Islet of Langerhans (tissue), 1 donor: Measurements from ENCODE around the gene AGBL1.

Experiments
- FAIRE-seq: peaks from one replicate; lab custom pipeline; 2011; peaks lifted over from hg19 to GRCh38; lab: Jason Lieb, UNC

AGBL1 gene

GRCh38 chr15:86741917-86742316 lies 662.2 kb downstream of the AGBL1 start:
- no peak for FAIRE-seq

GRCh38 chr15:86743283-86743903 lies 663.7 kb downstream of the AGBL1 start:
- FAIRE-seq = no peak

- FAIRE-seq = no peak
Measured at GRCh38 chr15:86744198-86744780, 664.6 kb downstream of the AGBL1 start.

- no peak for FAIRE-seq
Measured at GRCh38 chr15:86751116-86751515, 671.4 kb downstream of the AGBL1 start.

DNA sequence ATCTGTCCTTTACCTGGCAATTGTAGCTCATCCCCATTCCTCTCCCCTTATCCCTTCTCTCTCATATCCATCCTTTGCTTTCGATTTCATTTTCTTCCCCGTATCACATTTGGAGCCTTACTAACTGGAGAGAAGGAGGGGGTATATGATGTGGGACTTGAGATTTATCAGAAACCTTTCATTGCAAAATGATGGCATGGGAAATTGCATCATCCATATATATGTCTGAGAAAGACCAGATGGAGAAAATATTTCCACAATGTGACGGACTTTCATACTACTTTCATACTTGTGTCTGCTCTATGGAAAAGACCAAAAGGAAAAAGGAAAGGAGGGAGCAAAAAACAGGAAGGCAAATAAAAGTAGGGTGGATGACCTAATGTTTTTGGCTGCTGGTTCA lies 675.2 kb downstream of the AGBL1 start:
- no peak for FAIRE-seq

GRCh38 chr15:86756688-86757087 lies 677.0 kb downstream of the AGBL1 start:
- no peak for FAIRE-seq

DNA sequence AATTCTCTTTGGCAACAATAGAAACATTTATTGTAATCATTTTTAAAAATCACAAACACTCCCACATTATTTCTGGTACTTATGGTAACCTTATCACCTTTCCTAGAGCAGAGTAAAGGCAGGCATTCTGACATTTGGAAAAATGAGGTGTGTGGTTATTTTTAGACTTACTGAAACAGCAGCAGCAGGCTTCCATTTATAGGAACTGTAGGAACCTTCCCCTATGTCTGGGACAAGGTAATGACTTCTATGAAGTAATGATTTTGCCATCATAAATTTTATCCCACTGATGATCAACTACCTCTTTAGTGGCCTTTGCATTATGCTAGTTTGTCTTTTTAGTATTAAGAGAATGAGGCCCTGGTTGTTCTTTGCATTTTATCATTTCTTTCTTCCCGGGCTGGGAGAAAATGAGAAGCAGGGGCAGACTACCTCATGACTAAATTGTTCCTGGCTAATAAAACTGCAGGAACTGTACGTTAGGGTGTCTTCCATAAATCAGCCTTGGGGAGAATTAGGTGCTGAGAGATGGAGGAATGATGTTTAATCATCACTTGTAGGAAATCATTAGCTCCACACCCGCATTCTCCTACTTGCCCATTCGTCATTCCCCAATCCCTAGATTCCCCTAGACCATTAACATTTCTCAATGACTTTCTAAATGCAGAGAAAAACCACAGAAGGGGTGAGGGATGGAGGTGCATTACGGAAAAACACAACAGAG lies 680.3 kb downstream of the AGBL1 start:
- FAIRE-seq = no peak

DNA sequence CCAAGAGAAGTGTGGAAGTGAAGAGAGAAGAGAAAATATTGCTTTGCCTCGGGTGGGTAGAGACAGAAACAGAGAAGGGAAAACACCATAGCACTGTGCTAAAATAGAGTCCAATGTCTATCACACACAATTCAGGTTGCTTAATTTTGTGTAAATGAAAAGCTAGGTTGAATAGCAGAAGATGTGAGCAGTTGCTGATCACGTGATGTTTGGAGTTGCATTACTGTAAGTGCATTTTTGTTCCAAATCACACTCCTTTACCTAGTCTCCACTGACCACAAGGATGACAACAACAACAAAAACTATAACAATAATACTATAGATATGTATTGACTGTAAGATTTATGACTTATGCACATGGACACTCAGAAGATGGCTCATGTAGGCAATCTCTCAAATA lies 683.2 kb downstream of the AGBL1 start:
- no peak for FAIRE-seq

GRCh38 chr15:86764021-86764420 lies 684.4 kb downstream of the AGBL1 start:
- FAIRE-seq = no peak

- FAIRE-seq = no peak
Measured at GRCh38 chr15:86765281-86765680, 685.6 kb downstream of the AGBL1 start.

GRCh38 chr15:86772369-86773059 lies 692.8 kb downstream of the AGBL1 start:
- FAIRE-seq = no peak

DNA sequence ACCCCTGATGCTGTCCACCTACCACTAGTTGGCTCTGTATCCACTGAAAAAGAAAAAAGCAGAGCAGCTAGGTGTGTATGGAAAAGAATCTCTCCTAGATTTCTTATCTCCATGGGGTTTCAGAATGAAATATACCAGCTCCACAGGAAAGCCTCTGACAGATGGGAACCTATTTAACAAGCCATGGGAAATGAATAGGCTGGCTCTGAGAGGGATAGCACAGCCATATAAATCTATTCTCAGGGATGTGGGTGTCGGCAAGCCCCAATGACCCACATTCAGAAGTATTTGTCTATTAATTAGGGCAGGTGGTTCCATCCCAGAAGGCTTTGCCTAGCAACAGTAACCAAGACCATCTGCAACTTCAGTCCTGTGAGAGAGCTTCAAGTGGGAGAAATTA lies 694.1 kb downstream of the AGBL1 start:
- FAIRE-seq = no peak

GRCh38 chr15:86776145-86776544 lies 696.5 kb downstream of the AGBL1 start:
- FAIRE-seq = no peak

DNA sequence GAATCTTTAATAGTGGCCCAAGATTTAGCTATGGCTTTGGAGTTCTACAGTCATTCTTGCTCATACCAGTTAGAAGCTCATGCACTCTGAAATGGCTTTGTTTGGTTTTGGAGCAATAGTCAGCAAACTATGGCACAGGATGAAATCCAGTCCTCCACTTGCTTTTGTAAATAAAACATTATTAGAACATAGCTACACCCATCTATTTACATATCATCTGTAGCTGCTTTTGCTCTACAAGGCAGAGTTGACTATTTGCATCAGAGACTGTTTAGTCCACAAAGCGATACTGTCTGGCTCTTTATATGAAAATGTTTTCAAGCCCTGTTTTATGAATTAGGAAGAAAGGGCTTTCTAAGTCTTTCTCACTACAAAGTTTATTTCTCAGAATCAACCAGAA lies 716.9 kb downstream of the AGBL1 start:
- no peak for FAIRE-seq

DNA sequence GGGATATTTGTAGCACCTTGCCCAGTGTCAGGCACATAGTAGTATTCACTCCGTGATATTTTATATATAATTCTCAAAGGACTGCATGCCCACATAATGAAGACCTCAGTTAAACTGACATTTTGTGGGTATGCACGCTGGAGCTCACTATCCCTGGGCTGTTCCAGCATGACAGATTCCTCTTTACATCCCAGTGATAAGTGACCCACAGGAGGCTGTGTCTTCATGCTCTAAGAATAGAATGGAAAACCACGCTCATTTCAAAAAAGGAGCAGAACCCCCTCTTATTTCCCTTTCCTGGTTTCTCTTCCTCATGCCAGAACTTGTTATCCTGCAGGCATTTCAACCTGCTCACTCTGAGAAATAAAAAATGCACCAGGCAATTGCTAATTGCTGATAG lies 717.5 kb downstream of the AGBL1 start:
- FAIRE-seq = no peak

- no peak for FAIRE-seq
Measured at GRCh38 chr15:86799226-86799625, 719.6 kb downstream of the AGBL1 start.

GRCh38 chr15:86802244-86802643 lies 722.6 kb downstream of the AGBL1 start:
- no peak for FAIRE-seq

GRCh38 chr15:86804406-86804805 lies 724.7 kb downstream of the AGBL1 start:
- FAIRE-seq = no peak

DNA sequence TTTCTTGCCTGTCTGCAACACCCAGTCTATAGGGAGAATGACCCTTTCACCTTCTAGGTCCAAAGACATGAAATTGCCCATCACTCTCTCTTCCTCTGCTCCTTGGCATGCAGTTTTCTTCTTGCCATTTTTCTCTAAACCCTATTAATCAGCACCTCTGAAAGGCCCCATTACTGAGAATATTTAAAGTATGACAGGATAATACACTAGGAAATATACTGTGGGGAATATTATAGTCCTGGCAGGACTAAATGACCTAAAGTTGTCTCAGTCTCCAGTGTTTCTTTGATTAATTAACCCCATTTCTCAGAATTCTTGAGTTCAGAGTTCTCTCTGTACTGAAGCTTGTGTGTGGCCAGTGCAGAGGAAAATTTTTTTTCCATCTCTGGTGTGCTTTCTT lies 730.7 kb downstream of the AGBL1 start:
- no peak for FAIRE-seq

- FAIRE-seq = no peak
Measured at GRCh38 chr15:86813892-86814291, 734.2 kb downstream of the AGBL1 start.

DNA sequence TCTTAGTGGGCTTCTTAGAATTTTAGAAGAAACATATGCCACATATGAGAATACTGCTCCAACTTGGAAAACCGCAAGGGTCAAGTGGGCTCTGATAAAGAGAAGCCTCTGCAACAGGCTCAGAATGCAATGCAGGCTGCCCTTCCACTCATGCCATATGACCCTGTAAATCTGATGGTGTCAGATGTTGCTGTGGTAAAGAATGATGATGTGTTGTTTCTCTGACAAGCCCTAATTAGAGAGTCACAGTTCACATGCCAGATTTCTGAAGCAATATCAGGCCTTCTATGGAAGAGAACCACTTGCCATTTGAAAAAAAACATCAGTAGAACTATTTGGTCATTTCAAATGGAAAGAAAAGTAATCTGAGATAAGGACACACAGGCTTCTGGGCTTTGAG lies 749.6 kb downstream of the AGBL1 start:
- FAIRE-seq = no peak

GRCh38 chr15:86830304-86830703 lies 750.6 kb downstream of the AGBL1 start:
- no peak for FAIRE-seq

- no peak for FAIRE-seq
Measured at GRCh38 chr15:86833595-86833994, 753.9 kb downstream of the AGBL1 start.
